Neural cell (in vitro differentiated cells): ENCODE measurements around the gene DBET.
"Not testable (repeated sequence)": the region's sequence is repeated elsewhere in the genome, so short reads cannot be mapped to it uniquely, and the experiment has no call there.

ENCODE experiments used
- CTCF ChIP-seq: fragments of 450-650 bp; IDR thresholded peaks from 2 replicates; pipeline ENCODE4 v1.5.1; 2014; ENCODE audit warnings: antibody characterized with exemption, mild to moderate bottlenecking, moderate library complexity; ENCODE audit not compliant: poor library complexity, severe bottlenecking
- EP300 ChIP-seq: fragments of 450-650 bp; conservative IDR thresholded peaks from 2 replicates; pipeline ENCODE4 v1.6.1; 2014; ENCODE audit warnings: antibody characterized with exemption, mild to moderate bottlenecking, moderate library complexity; ENCODE audit not compliant: poor library complexity, severe bottlenecking
- POLR2AphosphoS5 ChIP-seq: IDR thresholded peaks from 2 replicates; pipeline ENCODE4 v1.6.1; 2012
- SMC3 ChIP-seq: fragments of 450-650 bp; conservative IDR thresholded peaks from 2 replicates; pipeline ENCODE4 v1.6.1; 2014; ENCODE audit warnings: antibody characterized with exemption, mild to moderate bottlenecking, moderate library complexity; ENCODE audit not compliant: poor library complexity
- TAF1 ChIP-seq: IDR thresholded peaks from 2 replicates; pipeline ENCODE4 v1.6.1; 2012; ENCODE audit warnings: low read depth

GRCh38 chr4:190027156-190027555, 37.1 kb upstream of the DBET start, which contains the start of gene FRG2:
- TF ChIP-seq CTCF, TAF1, POLR2AphosphoS5, EP300, SMC3: not testable (repeated sequence)
